ENCODE measurements around the gene BTBD9. TPM values are rescaled to one million over a fixed set of nuclear protein-coding genes. Genes with fewer than 3 reads are reported as not detected.

BTBD9 gene
- total and polyA plus RNA-seq, 10 donors = 1.2 to 43.1 (median 27.8) TPM

DNA sequence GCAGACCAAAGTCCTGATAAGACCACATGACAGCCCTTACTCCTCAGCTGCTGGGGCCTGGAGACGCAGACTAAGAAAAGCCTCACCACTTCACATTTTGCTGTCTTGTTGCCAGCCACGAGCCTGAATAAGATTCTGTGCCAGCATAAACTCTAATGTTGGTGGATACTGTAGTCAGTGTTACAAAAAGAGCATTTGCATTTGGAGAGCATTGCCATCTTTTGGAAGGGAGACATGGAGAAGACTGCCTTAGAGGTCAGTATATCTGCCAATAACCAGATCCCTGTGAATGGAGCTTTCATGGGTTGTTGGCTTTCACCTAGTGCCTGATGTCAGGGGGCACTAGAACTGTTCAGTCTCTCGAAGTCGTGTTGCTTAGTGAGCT, 505.0 kb downstream of the BTBD9 start:
- 85 to 98% (median 95%) methylated on average over 4 of the region's 4 CpGs for WGBS, 5 donors

DNA sequence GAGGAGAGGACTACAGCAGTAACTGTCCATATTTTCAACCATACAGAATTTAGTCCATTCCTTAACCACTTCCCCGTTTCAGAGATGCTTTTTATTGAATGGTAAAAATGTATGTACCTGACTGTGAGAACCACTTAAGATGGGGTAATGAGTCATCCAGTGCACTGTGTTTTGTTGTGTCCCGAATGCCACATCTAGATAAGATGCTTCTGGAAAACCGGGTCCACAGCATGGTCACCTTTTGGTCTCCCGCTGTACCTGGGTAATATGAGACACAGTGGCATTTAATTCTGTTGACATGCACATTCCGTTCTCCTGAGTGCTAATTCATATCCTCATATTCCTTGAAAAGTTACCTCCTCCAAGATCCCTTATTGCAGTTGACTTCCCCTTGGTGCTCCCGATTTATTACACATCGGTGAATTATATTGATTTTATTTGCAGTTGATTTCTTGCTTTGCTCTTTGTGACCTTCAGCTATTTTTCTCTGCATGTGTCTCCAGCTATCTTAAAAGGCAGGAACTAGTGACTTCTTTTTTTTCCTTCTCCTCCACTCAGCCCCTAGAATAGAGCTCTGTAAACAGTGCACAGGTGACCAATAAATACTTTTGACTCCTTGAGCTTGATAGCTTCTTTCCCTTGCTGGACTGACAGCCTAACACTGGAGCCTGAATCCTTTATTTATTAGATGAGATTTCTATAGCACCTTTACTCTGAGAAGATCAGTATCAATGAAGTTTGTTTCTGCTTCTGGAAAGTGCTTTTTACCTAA, 505.6 kb downstream of the BTBD9 start:
- no peak overlapping the region for H3K4me3 ChIP-seq
- H3K27ac ChIP-seq = no peak overlapping the region
- TF ChIP-seq, protein P1, sequence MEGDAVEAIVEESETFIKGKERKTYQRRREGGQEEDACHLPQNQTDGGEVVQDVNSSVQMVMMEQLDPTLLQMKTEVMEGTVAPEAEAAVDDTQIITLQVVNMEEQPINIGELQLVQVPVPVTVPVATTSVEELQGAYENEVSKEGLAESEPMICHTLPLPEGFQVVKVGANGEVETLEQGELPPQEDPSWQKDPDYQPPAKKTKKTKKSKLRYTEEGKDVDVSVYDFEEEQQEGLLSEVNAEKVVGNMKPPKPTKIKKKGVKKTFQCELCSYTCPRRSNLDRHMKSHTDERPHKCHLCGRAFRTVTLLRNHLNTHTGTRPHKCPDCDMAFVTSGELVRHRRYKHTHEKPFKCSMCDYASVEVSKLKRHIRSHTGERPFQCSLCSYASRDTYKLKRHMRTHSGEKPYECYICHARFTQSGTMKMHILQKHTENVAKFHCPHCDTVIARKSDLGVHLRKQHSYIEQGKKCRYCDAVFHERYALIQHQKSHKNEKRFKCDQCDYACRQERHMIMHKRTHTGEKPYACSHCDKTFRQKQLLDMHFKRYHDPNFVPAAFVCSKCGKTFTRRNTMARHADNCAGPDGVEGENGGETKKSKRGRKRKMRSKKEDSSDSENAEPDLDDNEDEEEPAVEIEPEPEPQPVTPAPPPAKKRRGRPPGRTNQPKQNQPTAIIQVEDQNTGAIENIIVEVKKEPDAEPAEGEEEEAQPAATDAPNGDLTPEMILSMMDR (IDR thresholded peaks at IDR 0.05 in 8 of 11, conservative IDR thresholded peaks at IDR 0.05 in 3 of 11) = no peak
- TF ChIP-seq POLR2AphosphoS5 (IDR thresholded peaks at IDR 0.05) (no peak), POLR2A (IDR thresholded peaks at IDR 0.05) (no peak)
- intact Hi-C loops (cut with DNase I; ENCODE audit: low total_unique reads) = no loop called here
- WGBS, 5 donors = 92 to 94% (median 93%) methylated on average over 7 of the region's 7 CpGs
- no peaks in the 10 kb centered on the region for H3K27me3 ChIP-seq (replicated peaks in 1 of 7)
- no peaks in the 10 kb centered on the region for H3K4me1 ChIP-seq
- peaks cover 0 to 52% (median 0%) of the 10 kb centered on the region in 6 donors for H3K36me3 ChIP-seq
- peaks cover 0 to 3% (median 0%) of the 10 kb centered on the region in 8 donors for H3K9me3 ChIP-seq
- DNase-seq = no peak

More for the DNA sequence above, 505.0 kb downstream of the BTBD9 start:
- Histone ChIP-seq H3K9me3 (no peaks in the 10 kb centered on the region), H3K4me1 (no peaks in the 10 kb centered on the region), H3K4me3 (no peak overlapping the region), H3K27me3 (replicated peaks in 1 of 7) (no peaks in the 10 kb centered on the region), H3K27ac (no peak overlapping the region), H3K36me3 (peaks cover 0 to 56% (median 0%) of the 10 kb centered on the region in 6 donors)
- TF ChIP-seq, protein P1 (IDR thresholded peaks at IDR 0.05 in 8 of 11, conservative IDR thresholded peaks at IDR 0.05 in 3 of 11) = no peak
- no peak for TF ChIP-seq POLR2AphosphoS5 (IDR thresholded peaks at IDR 0.05)
- TF ChIP-seq POLR2A (IDR thresholded peaks at IDR 0.05) = no peak
- intact Hi-C loops (cut with DNase I; ENCODE audit: low total_unique reads) = no loop called here
- no peak for DNase-seq

DNA sequence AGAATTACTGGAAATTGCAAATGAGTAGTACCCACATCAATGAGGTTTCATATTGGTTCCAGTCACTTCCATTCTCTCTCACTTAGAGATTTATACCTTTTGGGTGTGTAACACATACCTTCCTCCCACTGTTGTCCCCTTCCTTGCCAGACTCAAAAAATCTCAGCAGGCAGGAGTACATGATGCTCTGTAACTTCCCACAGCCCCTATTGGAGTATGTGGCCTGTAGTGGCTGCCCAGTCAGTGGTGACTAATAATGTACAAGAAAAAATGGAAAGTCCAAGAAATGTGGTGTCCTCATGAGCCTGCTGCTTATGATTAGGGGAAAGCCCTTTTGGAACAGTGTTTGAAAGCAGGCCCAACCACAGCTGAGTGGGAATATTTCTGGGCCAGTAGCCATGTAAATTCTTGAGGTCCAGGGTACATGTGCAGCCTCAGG, 508.2 kb downstream of the BTBD9 start:
- Histone ChIP-seq H3K4me1 (no peaks in the 10 kb centered on the region), H3K36me3 (peaks cover 0 to 60% (median 0%) of the 10 kb centered on the region in 6 donors), H3K4me3 (no peak overlapping the region), H3K27ac (no peak overlapping the region), H3K27me3 (replicated peaks in 1 of 7) (no peaks in the 10 kb centered on the region), H3K9me3 (peaks cover 0 to 6% (median 0%) of the 10 kb centered on the region in 8 donors)
- intact Hi-C loops (cut with DNase I; ENCODE audit: low total_unique reads) = no loop called here
- DNase-seq = no peak
- no peak for TF ChIP-seq POLR2A (IDR thresholded peaks at IDR 0.05)
- no peak for TF ChIP-seq POLR2AphosphoS5 (IDR thresholded peaks at IDR 0.05)
- TF ChIP-seq, protein P1 (IDR thresholded peaks at IDR 0.05 in 8 of 11, conservative IDR thresholded peaks at IDR 0.05 in 3 of 11) = no peak

DNA sequence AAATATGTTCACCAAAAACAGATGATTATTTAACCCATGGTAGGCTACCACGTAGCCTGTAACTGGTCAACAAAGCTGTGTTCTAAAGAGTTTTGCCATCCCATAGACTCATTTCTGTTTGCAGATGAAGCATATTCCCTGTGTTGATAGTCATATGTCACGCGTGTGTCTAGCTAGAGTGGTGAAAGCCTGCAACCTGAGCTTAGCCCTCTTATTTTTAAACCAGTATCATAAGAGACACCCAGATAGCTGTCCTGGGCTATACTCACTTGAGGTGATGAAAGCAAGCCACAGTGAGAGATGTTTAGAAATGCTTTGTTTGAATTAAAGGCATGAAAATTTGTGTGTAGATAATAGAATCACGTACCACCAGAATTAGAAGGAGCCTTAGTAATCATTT, 512.4 kb downstream of the BTBD9 start:
- Histone ChIP-seq H3K4me1 (no peaks in the 10 kb centered on the region), H3K9me3 (peaks cover 0 to 6% (median 0%) of the 10 kb centered on the region in 8 donors), H3K36me3 (peaks cover 0 to 50% (median 6%) of the 10 kb centered on the region in 6 donors), H3K27ac (no peak overlapping the region), H3K27me3 (replicated peaks in 1 of 7) (no peaks in the 10 kb centered on the region), H3K4me3 (no peak overlapping the region)
- DNase-seq = no peak
- WGBS, 5 donors = 96 to 99% (median 98%) methylated on average over 4 of the region's 4 CpGs
- intact Hi-C loops (cut with DNase I; ENCODE audit: low total_unique reads) = no loop called here
- TF ChIP-seq POLR2AphosphoS5 (IDR thresholded peaks at IDR 0.05) = no peak
